Hair follicular keratinocyte (primary cell): ENCODE data around the gene DPM3. TPM values are rescaled to one million over a fixed set of nuclear protein-coding genes. Genes with fewer than 3 reads are reported as not detected.

Experiments
- total RNA-seq: library from RNA; depleted of rRNA; stranded (reverse); fragments of >200 nt; gene quantifications from 2 replicates; pipeline ENCODE4 v1.2.3, GENCODE V29; 2015

Gene DPM3
- total RNA-seq = 35.5 and 59.5 TPM in 2 replicates

DNA sequence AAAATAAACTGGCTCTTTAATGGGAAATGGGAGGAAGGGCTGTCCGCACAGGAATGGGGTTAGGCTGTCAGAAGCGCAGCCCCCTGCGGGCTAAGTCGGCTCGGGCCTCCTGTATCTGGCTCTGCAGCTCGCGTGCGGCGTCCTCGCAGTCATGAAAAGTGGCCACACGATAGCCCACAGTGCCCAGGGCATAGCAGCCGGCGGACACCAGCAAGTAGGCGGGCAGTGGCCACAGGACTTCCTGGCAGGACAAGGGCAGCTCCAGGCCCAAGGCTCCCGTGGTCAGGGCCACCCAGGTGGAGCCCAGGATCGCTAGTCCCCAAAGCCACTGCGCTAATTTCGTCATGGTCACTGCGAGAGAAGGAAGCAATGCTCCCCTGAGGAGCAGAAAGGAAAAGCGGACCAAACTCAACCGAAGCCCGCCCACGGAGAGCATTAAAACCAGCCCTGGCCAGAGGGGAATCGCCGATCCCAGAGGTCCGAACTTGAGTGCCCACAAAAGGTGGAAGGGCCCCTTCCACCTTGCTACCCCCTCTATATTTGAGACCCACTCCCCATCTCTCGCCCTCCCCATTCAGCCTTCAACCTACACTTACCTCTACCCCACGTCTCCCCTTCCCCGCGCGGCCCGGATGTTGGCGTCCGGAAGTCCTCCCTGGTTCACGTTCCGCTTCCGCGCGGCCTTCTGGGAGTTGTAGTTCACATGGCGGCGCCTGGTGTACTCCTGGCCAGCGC lies at the start of gene DPM3:
Gene DPM3, minus strand, starts transcription at position 637 of the 735 bp plus-strand sequence. Its CDS starts 291 bp downstream, at position 346.

GRCh38 chr1:155173478-155174323 lies 33.4 kb upstream of the DPM3 start, which contains the start of gene TRIM46:
TSS of gene TRIM46 (plus strand) at chr1:155173849. CDS start at chr1:155173967, 118 bp downstream.

DNA sequence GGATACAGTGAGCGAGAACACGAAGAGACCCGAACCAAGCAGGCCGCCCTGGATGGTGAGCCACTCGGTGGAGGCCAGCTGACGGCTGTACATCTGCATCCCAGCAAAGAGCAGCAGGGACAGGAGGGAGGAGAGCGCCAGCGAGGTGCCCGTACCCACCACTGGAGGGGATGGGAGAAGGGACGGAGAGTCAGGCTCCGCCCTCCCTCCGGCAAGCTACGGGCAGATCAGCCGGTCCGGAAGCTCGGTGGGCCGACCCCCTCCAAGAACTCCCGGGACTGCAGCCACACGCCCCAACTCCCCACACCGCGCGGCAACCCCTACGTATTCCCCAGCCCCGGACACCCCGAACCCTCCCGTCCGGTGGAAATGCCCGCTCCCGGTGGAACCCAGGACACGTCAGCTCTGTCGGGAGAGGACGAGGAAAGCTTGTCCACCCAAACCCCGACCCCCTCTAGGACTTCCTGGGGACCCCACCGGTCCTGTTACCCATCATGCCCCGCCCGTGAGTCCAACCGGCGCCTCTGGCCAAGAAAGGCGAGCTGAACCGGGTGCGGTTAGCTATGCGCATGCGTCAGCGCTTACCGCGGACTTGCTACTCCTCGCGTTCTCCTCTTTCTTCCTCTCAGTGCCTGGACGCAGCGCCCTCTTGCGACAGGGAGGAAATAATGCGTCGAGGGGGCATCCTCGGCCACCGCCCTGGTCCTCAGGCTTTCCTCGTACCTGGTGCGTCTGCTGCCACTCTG lies 32.6 kb upstream of the DPM3 start, which contains the start of gene KRTCAP2:
Gene KRTCAP2, minus strand, starts transcription at position 573 of the 746 bp plus-strand sequence. Its CDS starts 80 bp downstream, at position 493.

GRCh38 chr1:155135415-155136028 lies 4.8 kb downstream of the DPM3 start, which contains the start of gene SLC50A1:
TSS of gene SLC50A1 (plus strand) at chr1:155135852. CDS start at chr1:155135912, 60 bp downstream.

DNA sequence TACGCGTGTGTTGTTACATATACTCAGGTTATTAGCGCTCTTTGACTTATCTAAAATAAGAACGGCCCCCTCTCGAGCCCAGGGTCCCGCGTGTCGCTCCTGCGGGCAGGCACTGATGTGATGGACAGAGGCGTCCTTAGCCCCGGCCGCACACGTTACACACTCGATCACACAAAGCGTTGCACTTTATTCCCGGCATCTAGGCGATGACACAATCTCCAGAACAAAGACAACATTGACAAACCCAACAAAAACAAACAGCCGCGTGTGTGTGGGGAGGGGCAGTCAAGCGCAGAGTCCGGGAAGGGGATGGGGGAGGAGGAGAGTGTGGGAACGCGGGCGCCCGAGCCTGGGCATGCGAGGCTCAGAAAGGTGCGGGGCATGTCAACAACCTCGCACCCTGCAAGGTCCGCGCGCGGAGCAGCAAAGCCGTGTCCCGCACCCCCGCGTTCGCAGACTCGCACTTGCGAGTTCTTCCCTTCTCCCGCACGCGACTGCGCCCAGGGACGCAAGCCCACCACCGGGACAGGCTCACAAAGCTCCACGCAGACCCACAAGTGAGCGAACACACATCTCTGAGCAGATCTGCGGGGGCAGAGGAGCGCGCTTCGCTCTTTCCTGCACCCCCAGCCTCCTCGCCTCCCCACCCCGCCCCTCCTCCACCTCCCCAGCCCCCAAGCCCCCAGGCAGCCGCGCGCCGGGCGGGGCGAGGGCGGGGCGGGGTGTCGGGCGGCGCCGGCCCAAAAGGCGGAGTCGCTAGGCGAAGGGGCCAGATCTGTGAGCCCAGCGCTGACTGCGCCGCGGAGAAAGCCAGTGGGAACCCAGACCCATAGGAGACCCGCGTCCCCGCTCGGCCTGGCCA lies 13.0 kb downstream of the DPM3 start, which contains the start of gene EFNA1:
Gene EFNA1, plus strand, starts transcription at position 772 of the 862 bp plus-strand sequence. CDS start 102 bp downstream, outside the sequence.

Other genes with a start within 250 kb of the DPM3 start
- gene PMVK, start 203.8 kb downstream of the DPM3 start, total RNA-seq = 11.7 and 13.8 TPM in 2 replicates
- gene PBXIP1, start 184.4 kb downstream of the DPM3 start, total RNA-seq = 15.5 and 30.2 TPM in 2 replicates
- gene PYGO2, start 178.7 kb downstream of the DPM3 start, total RNA-seq = 16.6 and 19.7 TPM in 2 replicates
- gene SHC1, start 169.8 kb downstream of the DPM3 start, total RNA-seq = 263 and 414 TPM in 2 replicates
- gene CKS1B, start 165.8 kb downstream of the DPM3 start, total RNA-seq = 140 and 300 TPM in 2 replicates
- gene FLAD1, start 157.2 kb downstream of the DPM3 start, total RNA-seq = 45.4 and 46.1 TPM in 2 replicates
- gene LENEP, start 146.9 kb downstream of the DPM3 start, total RNA-seq = not detected in 2 replicates
- gene ZBTB7B, start 137.7 kb downstream of the DPM3 start, total RNA-seq = 32.5 and 43.8 TPM in 2 replicates
- gene DCST2, start 106.8 kb downstream of the DPM3 start, total RNA-seq = not detected in 2 replicates
- not detected in 2 replicates for gene DCST1, start 106.7 kb downstream of the DPM3 start, total RNA-seq
- 207 and 264 TPM in 2 replicates for gene ADAM15, start 89.2 kb downstream of the DPM3 start, total RNA-seq
- gene EFNA4, start 76.8 kb downstream of the DPM3 start, total RNA-seq = 10.7 and 14.4 TPM in 2 replicates
- 2.9 and 3.2 TPM in 2 replicates for gene EFNA3, start 61.7 kb downstream of the DPM3 start, total RNA-seq
- 22.1 and 25.9 TPM in 2 replicates for gene EFNA1, start 12.7 kb downstream of the DPM3 start, total RNA-seq
- 57.0 and 57.2 TPM in 2 replicates for gene SLC50A1, start 4.7 kb downstream of the DPM3 start, total RNA-seq
- 118 and 192 TPM in 2 replicates for gene KRTCAP2, start 32.8 kb upstream of the DPM3 start, total RNA-seq
- gene TRIM46, start 33.3 kb upstream of the DPM3 start, total RNA-seq = 3.0 and 3.2 TPM in 2 replicates
- 5.4 and 15.6 TPM in 2 replicates for gene THBS3, start 67.4 kb upstream of the DPM3 start, total RNA-seq
- 97.6 and 103 TPM in 2 replicates for gene MTX1, start 68.2 kb upstream of the DPM3 start, total RNA-seq
- 17.5 and 18.4 TPM in 2 replicates for gene ENTREP3, start 115.0 kb upstream of the DPM3 start, total RNA-seq
- 72.9 and 75.6 TPM in 2 replicates for gene SCAMP3, start 121.8 kb upstream of the DPM3 start, total RNA-seq
- 14.2 and 16.9 TPM in 2 replicates for gene CLK2, start 133.0 kb upstream of the DPM3 start, total RNA-seq
- gene HCN3, start 136.9 kb upstream of the DPM3 start, total RNA-seq = 0.38 and 0.55 TPM in 2 replicates
- gene PKLR, start 160.9 kb upstream of the DPM3 start, total RNA-seq = 0.72 and 1.9 TPM in 2 replicates
- 696 and 705 TPM in 2 replicates for gene FDPS, start 168.3 kb upstream of the DPM3 start, total RNA-seq
- 35.8 and 47.1 TPM in 2 replicates for gene RUSC1, start 180.4 kb upstream of the DPM3 start, total RNA-seq